IPS-18c (cell line): ENCODE measurements around the gene CCDC134.

Experiments used
- H3K4me3 ChIP-seq: 2 replicates; pipeline ENCODE4 v1.7.0; 2013; ENCODE audit warnings: low read depth, mild to moderate bottlenecking, low read length, moderate library complexity; ENCODE audit not compliant: insufficient read depth
- H3K9me3 ChIP-seq: one replicate; pipeline ENCODE4 v1.6.1; 2013; ENCODE audit warnings: mild to moderate bottlenecking, low read length, moderate library complexity; ENCODE audit not compliant: control insufficient read depth, insufficient read depth

CCDC134 gene

DNA sequence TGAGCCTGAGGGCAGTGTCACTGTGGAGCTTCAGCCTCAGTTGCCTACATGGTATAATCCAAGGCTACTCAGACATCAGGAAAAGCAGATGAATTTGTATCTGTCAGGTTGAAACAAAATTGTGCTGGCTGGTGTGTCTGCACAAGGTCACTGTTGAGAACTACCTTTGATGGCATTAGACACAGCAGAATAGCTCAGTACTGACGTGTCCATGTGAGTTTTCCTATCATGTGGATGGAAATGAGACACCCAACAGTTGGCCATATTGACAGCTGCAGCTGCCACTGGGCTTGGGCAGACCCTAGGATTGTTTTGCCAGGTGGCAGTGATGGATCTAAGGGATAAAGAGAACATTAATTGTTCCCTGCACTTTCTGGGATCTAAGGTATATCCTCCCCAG lies 15.8 kb downstream of the CCDC134 start:
- H3K9me3 ChIP-seq = no peaks in the 10 kb centered on the region
- no peak overlapping the region for H3K4me3 ChIP-seq

DNA sequence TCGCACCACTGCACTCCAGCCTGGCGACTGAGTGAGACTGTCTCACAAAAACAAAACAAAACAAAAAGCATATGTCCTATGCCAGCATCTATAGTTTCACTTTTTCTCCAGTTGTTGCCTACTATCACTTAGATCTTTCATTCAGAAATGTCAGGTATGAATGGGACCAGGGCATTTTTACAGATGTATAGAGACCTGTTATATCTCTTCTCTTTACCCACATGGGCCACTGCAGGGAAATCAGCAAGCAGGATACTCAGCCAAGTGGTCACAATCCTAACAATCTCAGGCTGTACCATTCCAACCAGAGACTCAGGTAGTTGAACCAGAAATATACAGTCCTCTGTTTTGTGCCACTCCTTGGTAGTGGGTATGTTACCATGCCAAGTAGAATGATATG lies 16.4 kb downstream of the CCDC134 start:
- H3K9me3 ChIP-seq = no peaks in the 10 kb centered on the region
- H3K4me3 ChIP-seq = no peak overlapping the region

DNA sequence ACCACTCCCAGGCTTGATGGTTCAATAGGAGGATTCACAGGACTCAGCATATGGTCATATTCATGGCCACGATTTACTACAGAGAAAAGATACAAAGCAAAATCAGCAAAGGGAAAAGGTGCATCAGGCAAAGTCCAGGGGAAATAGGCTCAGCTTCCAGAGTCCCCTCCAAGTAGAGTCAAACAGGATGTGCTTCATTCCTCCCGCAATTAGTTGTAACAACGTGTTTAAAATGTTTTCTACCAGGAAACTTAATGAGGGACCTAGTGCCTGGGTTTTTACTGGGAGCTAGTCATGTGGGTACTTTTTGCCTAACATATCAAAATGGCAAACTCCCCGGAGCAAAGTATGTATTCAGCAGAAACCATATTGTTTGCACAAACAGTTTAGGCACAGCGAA lies 17.5 kb downstream of the CCDC134 start:
- Histone ChIP-seq H3K4me3 (no peak overlapping the region), H3K9me3 (no peaks in the 10 kb centered on the region)

DNA sequence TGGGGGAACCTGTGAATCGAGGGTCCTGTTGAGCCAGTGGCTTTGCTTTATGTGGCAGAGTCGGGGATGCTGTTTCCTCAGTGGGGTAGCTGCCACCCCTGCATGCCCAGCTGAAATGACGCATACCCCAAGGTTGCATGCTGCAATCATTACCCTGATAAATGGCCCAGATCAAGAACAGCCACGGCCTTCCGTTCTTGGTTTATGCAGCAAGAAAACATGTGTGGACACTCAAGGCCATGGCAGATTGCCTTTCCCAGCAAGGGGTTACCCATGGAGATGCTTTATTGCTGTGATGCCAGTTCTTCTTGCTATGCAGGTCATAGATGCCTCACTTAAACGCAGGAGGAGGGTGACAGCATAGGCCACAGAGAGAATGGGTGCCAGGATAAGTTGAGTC lies 18.1 kb downstream of the CCDC134 start:
- no peak overlapping the region for H3K4me3 ChIP-seq
- no peaks in the 10 kb centered on the region for H3K9me3 ChIP-seq

DNA sequence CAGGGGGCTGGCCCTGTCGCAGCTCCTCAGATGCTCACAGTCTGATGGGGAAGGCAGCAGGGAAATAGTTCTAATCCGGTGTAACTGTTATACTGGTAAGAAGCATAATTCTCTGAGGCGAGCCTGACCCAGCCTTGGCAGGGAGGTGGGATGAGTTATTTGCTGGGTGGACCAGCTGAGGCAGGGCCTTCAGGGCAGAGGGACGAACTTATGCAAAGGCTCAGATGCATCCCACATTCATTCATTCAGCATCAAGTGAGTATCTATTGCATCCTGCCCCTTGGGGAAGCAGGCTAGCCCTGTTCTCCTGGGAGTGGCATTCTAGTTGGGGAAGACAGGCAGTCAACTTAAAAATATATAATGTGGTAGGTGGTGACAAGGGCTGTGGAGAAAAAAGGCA lies 18.8 kb downstream of the CCDC134 start:
- Histone ChIP-seq H3K9me3 (no peaks in the 10 kb centered on the region), H3K4me3 (no peak overlapping the region)

DNA sequence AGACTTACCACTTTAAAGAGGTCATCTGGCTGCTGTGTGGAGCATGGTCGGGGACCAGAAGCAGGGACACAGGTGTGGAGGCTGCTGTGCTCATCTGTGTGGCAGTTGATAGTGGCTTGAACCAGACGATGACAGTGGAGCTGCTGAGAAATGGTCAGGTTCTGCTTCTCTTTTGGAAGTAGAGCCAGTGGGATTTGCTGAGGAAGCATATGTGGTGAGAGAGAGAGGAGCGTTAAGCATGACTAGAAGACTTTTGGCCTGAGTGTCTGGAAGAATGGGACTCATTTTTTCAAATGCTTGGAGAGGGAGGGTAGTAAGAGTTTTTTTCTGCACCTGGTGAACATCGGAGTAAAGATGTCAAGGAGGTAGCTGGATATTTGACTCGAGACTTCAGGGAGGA lies 20.0 kb downstream of the CCDC134 start:
- H3K4me3 ChIP-seq = no peak overlapping the region
- H3K9me3 ChIP-seq = no peaks in the 10 kb centered on the region

DNA sequence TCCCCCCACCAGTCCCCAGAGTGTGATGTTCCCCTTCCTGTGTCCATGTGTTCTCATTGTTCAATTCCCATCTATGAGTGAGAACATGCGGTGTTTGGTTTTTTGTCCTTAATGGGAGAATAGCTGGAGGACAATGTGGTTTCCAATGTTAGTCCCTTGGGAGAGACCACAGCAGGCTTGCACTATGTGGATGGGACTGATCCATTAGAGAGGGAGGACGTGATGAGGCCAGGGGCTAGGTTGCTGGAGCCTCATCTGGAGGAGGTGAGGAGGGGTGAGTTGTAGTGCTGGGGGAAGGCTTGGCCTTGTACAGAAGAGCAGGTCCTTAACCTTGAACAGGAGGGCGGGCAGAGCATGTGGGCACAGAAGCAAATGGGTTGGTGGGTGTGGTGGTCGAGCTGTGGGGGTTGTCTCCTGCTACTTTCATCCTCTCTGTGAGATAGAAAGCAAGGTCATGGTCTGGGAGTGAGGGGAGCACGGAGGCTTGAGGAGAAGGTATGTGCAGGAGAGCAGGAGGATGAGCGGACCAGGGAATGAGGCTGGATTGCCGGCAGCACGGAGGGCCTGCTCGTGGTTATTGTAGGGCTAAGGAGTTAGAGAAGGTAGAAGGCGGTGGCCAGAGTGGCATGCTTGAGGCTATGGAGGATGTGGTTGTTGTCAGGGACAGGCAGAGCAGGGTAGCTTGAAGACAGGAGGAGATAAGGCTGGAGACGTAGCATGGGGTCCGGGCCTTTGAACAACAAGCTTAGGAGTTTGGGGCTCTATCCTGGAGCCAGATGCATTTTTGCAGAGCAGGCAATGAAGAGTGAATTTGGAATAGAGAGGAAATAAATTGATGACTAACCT lies 21.2 kb downstream of the CCDC134 start:
- H3K4me3 ChIP-seq = no peak overlapping the region
- H3K9me3 ChIP-seq = no peaks in the 10 kb centered on the region

DNA sequence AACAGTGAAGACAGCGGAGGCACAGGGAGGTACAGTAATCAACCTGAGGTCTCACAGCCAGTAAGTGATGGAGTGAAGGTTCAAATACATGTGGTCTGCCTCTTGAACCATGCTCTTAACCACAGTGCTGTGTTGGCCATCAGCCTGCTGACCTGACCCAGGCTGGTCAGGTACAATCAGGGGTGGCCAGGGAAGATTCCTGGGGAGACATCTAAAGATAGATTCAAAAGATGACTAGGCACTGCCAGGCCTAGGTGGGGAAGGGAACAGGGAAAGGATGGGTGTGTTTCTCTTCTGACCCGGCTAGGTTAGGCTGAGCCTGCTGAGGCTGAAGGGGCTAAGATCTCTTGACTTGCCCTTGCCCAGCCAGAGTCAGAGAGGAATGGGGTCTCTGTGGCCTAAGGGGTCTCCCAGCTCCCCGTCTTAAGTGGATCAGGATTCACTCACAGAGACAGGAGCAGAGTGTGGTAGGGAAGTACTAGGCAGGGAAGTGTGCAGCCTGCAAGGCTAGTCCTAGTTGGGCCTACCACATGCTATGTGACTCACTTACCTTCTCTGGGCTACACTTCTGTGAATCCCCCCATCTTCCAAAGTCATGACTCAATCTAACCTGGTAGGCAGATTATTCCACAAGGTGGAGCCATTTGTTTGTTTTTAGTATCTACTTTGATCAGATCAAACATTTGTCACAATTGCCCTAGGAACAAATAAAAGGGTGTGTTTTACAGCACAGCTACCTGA lies 22.0 kb downstream of the CCDC134 start:
- no peak overlapping the region for H3K4me3 ChIP-seq
- H3K9me3 ChIP-seq = no peaks in the 10 kb centered on the region

DNA sequence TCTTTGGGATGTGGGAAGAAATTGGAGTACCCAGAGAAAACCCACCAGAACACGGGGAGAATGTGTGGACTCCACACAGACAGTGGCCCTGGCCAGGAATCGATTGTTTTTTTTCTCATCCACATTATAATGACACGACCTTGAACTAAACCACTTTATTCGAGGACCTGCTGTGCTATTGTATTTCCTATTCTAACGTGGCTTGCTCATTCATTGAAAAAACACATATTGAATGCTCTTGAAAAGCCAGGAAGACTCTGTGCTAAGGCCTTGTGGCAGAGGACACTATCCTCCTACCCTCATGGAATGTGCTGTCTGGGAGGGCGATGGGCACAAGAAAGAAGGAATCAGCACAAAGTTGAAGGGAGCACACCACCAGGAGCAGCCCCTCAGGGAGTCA lies 23.3 kb downstream of the CCDC134 start:
- no peaks in the 10 kb centered on the region for H3K9me3 ChIP-seq
- no peak overlapping the region for H3K4me3 ChIP-seq

DNA sequence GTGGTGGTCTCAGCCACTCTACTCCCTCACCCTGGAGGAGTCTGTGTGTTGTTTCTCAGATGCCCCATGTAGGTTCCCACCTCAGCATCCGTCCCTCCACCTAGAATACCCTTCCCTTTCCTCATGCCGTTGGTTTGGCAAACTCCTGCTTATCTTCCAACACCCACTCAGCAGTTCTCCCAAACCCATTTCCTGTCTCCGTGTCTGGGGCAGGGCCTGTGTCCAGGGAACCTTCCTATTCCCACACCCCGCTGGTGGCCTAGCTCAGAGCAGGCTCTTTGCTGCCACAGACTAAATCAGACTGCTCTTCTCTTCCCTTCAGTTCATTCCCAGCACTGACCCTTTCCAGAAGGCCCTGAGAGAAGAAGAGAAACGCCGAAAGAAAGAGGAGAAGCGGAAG lies 24.9 kb downstream of the CCDC134 start:
- H3K4me3 ChIP-seq = no peak overlapping the region
- no peaks in the 10 kb centered on the region for H3K9me3 ChIP-seq

DNA sequence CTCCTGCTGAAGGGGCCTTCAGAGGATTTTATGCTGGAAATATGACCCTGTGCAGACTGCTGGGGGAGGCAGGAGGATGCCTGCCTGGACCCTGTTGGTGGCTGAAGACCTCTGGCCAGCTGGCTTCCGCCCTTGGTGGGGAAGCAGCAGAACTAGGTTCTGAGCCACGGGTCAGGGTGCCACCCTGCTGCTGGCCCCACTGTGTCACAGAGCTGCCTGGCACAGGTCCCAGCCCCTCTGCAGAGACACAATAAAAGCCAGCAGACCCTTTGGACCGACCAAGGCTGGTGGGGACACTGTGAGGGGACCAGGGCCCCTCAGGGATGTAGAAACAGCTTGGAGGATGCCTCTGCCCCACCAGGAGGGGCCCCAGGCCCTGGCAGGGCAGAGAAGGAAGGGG lies 25.5 kb downstream of the CCDC134 start:
- no peak overlapping the region for H3K4me3 ChIP-seq

DNA sequence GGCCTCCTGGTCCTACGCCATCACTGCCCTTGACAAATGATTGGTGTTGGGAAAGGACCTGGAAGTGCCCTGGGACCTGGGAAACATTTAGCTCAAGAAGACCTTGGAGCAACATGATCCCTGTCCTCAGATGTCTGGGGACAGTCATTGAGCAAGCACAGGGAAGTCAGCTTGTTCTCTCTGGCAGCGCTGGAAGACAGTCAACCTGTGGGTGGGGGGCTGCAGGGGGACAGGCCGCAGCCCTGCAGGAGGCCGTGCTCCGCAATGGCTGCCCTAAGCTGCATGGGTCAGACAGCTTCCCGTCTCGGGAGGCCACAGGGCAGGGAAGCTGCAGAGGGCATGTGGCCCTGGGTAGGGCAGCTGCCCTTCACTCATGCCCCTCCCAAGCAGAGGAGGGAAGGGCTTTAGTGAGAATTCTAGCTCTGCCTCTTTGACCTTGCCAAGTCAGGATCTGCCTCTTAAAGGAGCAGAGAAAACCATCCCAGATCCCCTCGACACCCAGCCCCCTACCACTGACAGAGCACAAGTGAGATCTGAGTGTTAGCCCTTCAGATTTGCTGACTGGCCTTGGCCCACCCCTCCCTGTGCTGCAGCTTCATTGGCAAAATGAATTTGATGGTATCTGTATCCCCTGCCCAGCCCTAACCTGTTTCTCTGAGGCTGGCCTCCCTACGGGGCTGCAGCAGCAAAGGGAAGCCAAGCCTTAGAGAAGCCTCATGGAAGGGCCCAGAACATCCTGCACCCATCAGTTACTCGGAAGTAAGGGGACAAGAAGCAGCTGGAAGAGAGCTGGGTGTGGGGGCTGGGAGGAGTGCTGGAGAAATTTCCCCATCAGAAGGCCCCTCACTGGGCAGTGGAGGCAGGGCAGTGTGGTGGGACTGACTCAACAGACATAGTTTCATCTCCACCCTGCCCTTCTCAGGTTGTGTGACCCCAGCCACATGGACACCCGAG lies 26.2 kb downstream of the CCDC134 start:
- Histone ChIP-seq H3K9me3 (no peaks in the 10 kb centered on the region), H3K4me3 (no peak overlapping the region)

More for the DNA sequence above, 25.5 kb downstream of the CCDC134 start:
- H3K9me3 ChIP-seq = no peaks in the 10 kb centered on the region

DNA sequence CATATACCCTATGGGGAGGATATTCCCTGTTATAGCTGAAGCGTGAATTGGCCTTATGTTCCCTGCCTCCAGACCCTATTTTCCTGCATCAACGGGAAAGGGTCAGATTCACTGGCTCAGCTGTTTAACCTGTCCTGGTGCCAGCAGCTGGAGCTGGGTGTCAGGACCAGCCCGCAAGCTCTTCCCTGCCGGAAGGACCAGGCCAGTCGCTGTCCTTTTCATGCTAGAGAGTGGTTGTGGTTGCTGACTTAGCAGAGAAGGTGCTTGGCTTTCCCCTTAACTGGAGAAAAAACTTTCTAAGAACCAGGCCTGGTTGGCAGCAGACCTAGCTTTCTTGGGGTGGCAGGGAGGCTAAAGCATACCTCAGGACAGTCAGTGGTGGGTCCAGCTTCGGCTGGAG lies 27.2 kb downstream of the CCDC134 start:
- Histone ChIP-seq H3K9me3 (no peaks in the 10 kb centered on the region), H3K4me3 (no peak overlapping the region)

DNA sequence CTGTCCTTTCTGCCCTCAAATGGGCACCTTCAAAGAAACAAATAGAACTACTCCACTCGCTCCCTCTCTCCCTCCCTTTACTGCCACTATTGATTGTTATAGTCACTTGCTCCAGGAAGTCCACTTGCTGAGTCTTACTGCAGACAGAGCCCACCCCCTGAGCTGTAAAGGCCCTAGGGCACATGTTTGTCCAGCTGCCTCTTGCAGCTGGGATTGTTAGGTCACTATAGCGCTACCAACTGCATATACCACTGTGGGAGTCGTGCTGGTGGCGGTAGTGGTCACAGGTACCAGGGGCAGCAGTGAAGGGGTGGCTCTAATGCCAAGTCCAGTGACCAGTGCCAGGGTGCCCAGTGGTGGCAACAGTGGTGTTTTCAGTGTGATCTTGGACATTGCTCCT lies 28.0 kb downstream of the CCDC134 start:
- H3K9me3 ChIP-seq = no peaks in the 10 kb centered on the region

DNA sequence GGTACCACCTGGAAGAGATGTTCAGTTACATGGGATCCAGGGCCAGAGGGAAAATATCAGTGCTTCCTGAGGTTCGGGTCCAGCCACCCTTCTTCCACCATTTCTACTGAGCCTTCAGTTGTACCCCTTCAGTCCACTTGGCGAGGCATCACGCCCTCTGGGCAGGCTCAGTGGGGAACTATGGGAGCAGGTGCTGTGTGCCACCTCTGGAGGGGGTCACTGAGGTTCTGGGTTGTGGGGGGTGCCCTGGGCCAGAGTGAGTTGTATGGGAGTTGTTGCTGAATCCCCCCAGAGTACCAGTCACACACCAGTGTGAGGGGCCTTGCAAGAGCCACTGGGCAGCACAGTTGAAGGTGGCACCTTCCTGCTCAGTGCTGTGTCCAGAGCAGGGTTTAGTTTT lies 29.7 kb downstream of the CCDC134 start:
- no peaks in the 10 kb centered on the region for H3K9me3 ChIP-seq
- H3K4me3 ChIP-seq = no peak overlapping the region

More for the DNA sequence above, 28.0 kb downstream of the CCDC134 start:
- H3K4me3 ChIP-seq = no peak overlapping the region

DNA sequence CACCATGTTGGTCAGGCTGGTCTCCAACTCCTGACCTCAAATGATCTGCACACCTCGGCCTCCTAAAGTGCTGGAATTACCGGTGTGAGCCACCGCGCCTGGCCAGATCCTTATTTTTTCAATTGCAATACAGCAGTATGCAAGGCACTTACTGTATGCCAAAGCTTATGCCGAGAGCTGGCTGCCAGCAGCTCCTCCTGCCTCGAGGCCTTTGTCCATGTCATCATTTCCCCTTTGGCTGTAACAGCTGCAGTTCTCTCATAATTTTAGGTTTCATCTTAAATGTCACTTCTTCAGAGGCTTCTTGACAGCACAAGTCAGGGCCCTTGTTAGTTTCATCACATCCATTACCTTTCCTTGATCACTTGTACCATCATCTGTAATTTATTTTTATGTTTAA lies 30.9 kb downstream of the CCDC134 start:
- H3K4me3 ChIP-seq = no peak overlapping the region; the same call in 1 of the 2 replicates
- H3K9me3 ChIP-seq = no peaks in the 10 kb centered on the region

DNA sequence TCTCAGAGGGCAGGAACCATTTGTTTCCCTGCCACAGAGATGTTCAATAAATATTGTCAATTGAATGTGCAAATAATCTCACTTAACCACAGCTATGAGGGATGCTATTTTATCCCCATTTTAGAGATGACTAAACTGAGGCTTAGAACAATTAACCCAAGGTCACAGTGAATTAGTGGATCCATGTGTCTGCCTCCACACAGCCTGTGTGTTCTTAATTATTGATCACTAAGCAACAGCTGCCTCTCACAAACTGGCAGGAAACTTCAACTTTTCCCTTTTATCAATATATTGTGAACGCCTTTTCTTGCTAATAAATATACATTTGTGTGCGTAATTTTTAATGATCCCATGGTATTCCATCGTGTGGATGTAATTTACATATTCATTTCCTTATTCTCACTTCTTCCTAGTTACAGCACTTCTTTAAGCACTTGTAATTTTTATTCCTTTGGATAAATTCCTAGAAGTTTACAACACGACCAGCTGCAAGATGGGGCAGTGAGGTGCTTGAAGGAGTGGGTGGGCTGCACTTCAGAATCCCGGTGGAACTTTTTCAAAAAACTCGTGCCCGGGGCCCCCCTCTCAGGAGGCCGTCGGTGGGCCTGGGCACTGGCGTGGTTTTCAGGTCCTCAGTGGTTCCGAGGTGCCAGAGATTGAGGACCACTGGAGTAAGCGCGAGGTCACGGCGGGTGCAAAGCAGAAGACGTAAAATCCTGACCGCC lies 31.5 kb downstream of the CCDC134 start:
- H3K9me3 ChIP-seq = no peaks in the 10 kb centered on the region
- H3K4me3 ChIP-seq = peak overlapping the region; percentile 85
